Measurements from ENCODE around the gene PSME3IP1. TPM values are rescaled to one million over a fixed set of nuclear protein-coding genes. Genes with fewer than 3 reads are reported as not detected.
A peak's percentile ranks its signal among the peaks of the same experiment; 100 is the strongest.

Gene PSME3IP1
- total and polyA plus RNA-seq, 2 of the 4 experiments (the other 2 are of a cell fraction): 50.2 to 75.2 TPM

GRCh38 chr16:57186872-57187854 is 1.3 kb upstream of the PSME3IP1 start:
- H3K14ac ChIP-seq (replicated peaks; ENCODE audit: low read depth, low read length): peak overlapping the region; percentile 94
- H3K18ac ChIP-seq (ENCODE audit: low read depth, low read length): peak overlapping the region; percentile 19
- peak overlapping the region; percentile 26 for H2BK120ac ChIP-seq (ENCODE audit: low read depth, low read length)
- peak overlapping the region; percentile 84 for H3K9ac ChIP-seq (ENCODE audit: low read depth, low read length)
- peak overlapping the region; percentile 83 for H4K91ac ChIP-seq (ENCODE audit: insufficient read depth, low read depth, low read length)
- H3K4me1 ChIP-seq (ENCODE audit: control insufficient read depth, insufficient read depth, low read length): peaks cover 10% of the 10 kb centered on the region
- H3K27me3 ChIP-seq (ENCODE audit: control insufficient read depth, insufficient read depth, low read length): no peaks in the 10 kb centered on the region
- H4K20me1 ChIP-seq (ENCODE audit: insufficient read depth, low read length): peaks cover 14% of the 10 kb centered on the region; the same call in 1 of the 2 replicates
- peak overlapping the region; percentile 30 for H4K5ac ChIP-seq (ENCODE audit: low read depth, low read length)
- peak overlapping the region; percentile 95 for H2AFZ ChIP-seq (replicated peaks; ENCODE audit: low read length, poor library complexity)
- 0% methylated on average over 8 of the region's 28 CpGs; no CpG with 5 or more reads in 1 of the 2 experiments for WGBS, 2 experiments (ENCODE audit: extremely low coverage in 2 of 2, insufficient read length in 1 of 2)
- H3K23ac ChIP-seq (ENCODE audit: low read depth, low read length): peak overlapping the region; percentile 97
- H3K27ac ChIP-seq (ENCODE audit: insufficient read depth, low read length): peak overlapping the region; percentile 94
- ATAC-seq (ENCODE audit: low read depth) (peak; percentile 1), DNase-seq (no peak)
- dilution Hi-C loops (cut with HindIII; ENCODE audit: low sequenced_read_pairs, unreplicated experiment) (no loop called here), intact Hi-C loops (cut with micrococcal nuclease) (loop anchor here (2.0 kb wide), 1 partner anchor 114 kb away; no protein-coding TSS in a partner anchor), in situ Hi-C loops (cut with MboI; ENCODE audit: low sequenced_read_pairs) (no loop called here)
- H3K9me3 ChIP-seq (ENCODE audit: control insufficient read depth, insufficient read depth, low read length): no peaks in the 10 kb centered on the region
- H2AK5ac ChIP-seq (ENCODE audit: low read depth, low read length): peak overlapping the region; percentile 86
- peak overlapping the region; percentile 80 for H2BK5ac ChIP-seq (ENCODE audit: low read depth, low read length, poor library complexity, severe bottlenecking)
- H3K4me2 ChIP-seq (ENCODE audit: low read depth, low read length): peak overlapping the region; percentile 99
- peak overlapping the region; percentile 74 for H3K4me3 ChIP-seq (ENCODE audit: insufficient read depth, low read depth, low read length)
- peak overlapping the region; percentile 90 for H3K4ac ChIP-seq (ENCODE audit: low read depth, low read length)
- TF ChIP-seq MXI1 (IDR thresholded peaks at IDR 0.05; ENCODE audit: borderline replicate concordance, low read depth, low read length): no peak
- no peak for TF ChIP-seq MAZ (IDR thresholded peaks at IDR 0.05; ENCODE audit: borderline replicate concordance, low read depth, low read length)
- TF ChIP-seq RAD21 (IDR thresholded peaks at IDR 0.05; ENCODE audit: low read length): no peak
- TF ChIP-seq SMC3 (IDR thresholded peaks at IDR 0.05; ENCODE audit: low read depth, low read length): no peak
- TF ChIP-seq CHD1 (IDR thresholded peaks at IDR 0.05; ENCODE audit: low read depth, low read length): no peak
- no peak for TF ChIP-seq USF2 (IDR thresholded peaks at IDR 0.05; ENCODE audit: low read depth, low read length)
- no peak for TF ChIP-seq FOS (IDR thresholded peaks at IDR 0.05; ENCODE audit: low read depth, low read length)
- TF ChIP-seq, protein P1, sequence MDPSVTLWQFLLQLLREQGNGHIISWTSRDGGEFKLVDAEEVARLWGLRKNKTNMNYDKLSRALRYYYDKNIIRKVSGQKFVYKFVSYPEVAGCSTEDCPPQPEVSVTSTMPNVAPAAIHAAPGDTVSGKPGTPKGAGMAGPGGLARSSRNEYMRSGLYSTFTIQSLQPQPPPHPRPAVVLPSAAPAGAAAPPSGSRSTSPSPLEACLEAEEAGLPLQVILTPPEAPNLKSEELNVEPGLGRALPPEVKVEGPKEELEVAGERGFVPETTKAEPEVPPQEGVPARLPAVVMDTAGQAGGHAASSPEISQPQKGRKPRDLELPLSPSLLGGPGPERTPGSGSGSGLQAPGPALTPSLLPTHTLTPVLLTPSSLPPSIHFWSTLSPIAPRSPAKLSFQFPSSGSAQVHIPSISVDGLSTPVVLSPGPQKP (IDR thresholded peaks at IDR 0.05; ENCODE audit: borderline replicate concordance, low read depth, low read length): no peak
- no peak for TF ChIP-seq NFE2L2 (IDR thresholded peaks at IDR 0.05; ENCODE audit: low read depth, low read length)
- no peak for TF ChIP-seq MAFK (IDR thresholded peaks at IDR 0.05; ENCODE audit: low read depth, low read length)
- TF ChIP-seq BHLHE40 (IDR thresholded peaks at IDR 0.05; ENCODE audit: low read depth, low read length): no peak
- no peak for TF ChIP-seq RCOR1 (IDR thresholded peaks at IDR 0.05; ENCODE audit: insufficient replicate concordance, low read length)
- no peak for TF ChIP-seq CEBPB (IDR thresholded peaks at IDR 0.05; ENCODE audit: low read depth, low read length)
- H2BK20ac ChIP-seq (ENCODE audit: low read depth, low read length): peak overlapping the region; percentile 33
- no peaks in the 10 kb centered on the region; the same call in 1 of the 2 replicates for H3K9me1 ChIP-seq (ENCODE audit: insufficient read depth, low read length)
- peak overlapping the region; percentile 99 for H2AK9ac ChIP-seq (replicated peaks; ENCODE audit: low read depth, low read length, poor library complexity)
- CTCF ChIA-PET: no interaction called here
- POLR2A ChIA-PET (ENCODE audit: unreplicated experiment): no interaction called here
- peak overlapping the region; percentile 17 to 78 for H4K8ac ChIP-seq (ENCODE audit: low read depth in 2 of 2, low read length in 2 of 2)
- peak overlapping the region; percentile 12; the same call in 1 of the 3 replicates for H2BK15ac ChIP-seq (ENCODE audit: low read depth, low read length)
- H3K56ac ChIP-seq (ENCODE audit: extremely low read depth, insufficient read depth, low read length): peak overlapping the region; percentile 70
- no peaks in the 10 kb centered on the region; the same call in 1 of the 2 replicates for H3K36me3 ChIP-seq (ENCODE audit: control insufficient read depth, insufficient read depth, low read length)
- no TSS peak for BruUV-seq (replicated peaks)
- H3K79me1 ChIP-seq (ENCODE audit: low read depth in 1 of 2, low read length in 2 of 2): peaks cover 14 to 68% of the 10 kb centered on the region in 2 experiments
